ENCODE measurements around the gene PEX13. TPM values are rescaled to one million over a fixed set of nuclear protein-coding genes. Genes with fewer than 3 reads are reported as not detected.

Gene PEX13, protein sequence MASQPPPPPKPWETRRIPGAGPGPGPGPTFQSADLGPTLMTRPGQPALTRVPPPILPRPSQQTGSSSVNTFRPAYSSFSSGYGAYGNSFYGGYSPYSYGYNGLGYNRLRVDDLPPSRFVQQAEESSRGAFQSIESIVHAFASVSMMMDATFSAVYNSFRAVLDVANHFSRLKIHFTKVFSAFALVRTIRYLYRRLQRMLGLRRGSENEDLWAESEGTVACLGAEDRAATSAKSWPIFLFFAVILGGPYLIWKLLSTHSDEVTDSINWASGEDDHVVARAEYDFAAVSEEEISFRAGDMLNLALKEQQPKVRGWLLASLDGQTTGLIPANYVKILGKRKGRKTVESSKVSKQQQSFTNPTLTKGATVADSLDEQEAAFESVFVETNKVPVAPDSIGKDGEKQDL
- 11.3 TPM for polyA plus RNA-seq (2013)

DNA sequence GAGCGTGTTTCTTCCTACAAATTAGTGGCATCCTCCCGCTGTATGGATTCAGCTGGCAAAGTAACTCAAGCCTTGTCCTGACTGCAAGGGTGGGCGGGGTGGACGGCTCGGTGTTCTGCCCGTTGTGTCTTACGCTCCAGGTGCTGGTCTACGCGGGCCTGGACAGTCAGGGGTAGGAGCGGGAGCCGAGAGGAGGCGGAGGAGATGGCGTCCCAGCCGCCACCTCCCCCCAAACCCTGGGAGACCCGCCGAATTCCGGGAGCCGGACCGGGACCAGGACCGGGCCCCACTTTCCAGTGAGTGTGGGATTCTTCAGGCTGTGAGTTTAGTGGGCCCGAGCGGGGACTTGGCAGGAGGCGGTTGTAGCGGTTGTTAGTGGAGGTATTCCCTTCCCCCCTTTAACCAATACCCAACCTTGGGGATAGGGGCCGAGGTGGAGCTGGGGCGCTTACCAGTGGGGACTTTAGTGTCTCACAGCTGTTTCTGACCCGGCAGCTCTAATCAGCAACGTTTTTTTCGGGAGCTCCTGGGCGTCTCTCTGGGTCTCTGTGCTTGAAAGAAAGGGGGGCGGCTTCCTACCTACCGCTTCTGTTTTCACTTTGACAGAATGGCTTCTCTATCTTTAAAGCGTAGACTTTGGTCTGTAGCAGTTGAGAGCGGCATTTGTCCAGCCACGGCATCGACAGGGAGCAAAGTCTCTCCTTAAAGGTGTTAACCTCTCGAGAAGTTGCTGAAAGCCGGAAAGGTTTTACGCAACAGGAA lies at the start of gene PEX13, which contains the start of gene PUS10:
PEX13 (plus strand) TSS at position 165 of the 762 bp plus-strand sequence; CDS start at position 205, 40 bp downstream.
PUS10 (minus strand) TSS at position 700 of the 762 bp plus-strand sequence. CDS start 6,365 bp downstream, outside the sequence.
- ChIA-PET CTCF (interaction anchor here (1.0 to 1.3 kb wide), 2 partner anchors 19 to 261 kb away, joined by 3 read pairs; no protein-coding TSS in a partner anchor), POLR2A (interaction anchor here (0.6 to 1.2 kb wide), 4 partner anchors 48 to 297 kb away, joined by 3 to 5 read pairs (median 3); partner anchors contain the start of gene SANBR)
- peak; percentile 72 to 84 (median 72) for DNase-seq
- WGBS (ENCODE audit: insufficient coverage): 2% methylated on average over 18 of the region's 39 CpGs
- Histone ChIP-seq H3K4me3 (ENCODE audit: control insufficient read depth in 1 of 7, extremely low read depth in 1 of 7, insufficient read depth in 4 of 7, low read depth in 2 of 7, low read length in 6 of 7) (peak within 1 kb of the TSS; percentile 83 to 99 (median 95)), H3K27me3 (replicated peaks in 2 of 5; ENCODE audit: control insufficient read depth in 4 of 5, insufficient read depth in 5 of 5, low read length in 4 of 5) (no peaks in the 10 kb centered on the region), H3K9me3 (ENCODE audit: control extremely low read depth in 1 of 5, control insufficient read depth in 4 of 5, insufficient read depth in 2 of 5, low read depth in 1 of 5, low read length in 4 of 5) (peaks cover 0 to 13% (median 5%) of the 10 kb centered on the region in 5 experiments), H3K36me3 (ENCODE audit: control insufficient read depth in 4 of 4, insufficient read depth in 4 of 4, low read length in 3 of 4) (peaks cover 0 to 20% (median 11%) of the 10 kb centered on the region in 4 experiments), H3K4me1 (ENCODE audit: control extremely low read depth in 1 of 4, control insufficient read depth in 4 of 4, insufficient read depth in 4 of 4, low read length in 3 of 4) (peaks cover 10 to 27% (median 23%) of the 10 kb centered on the region in 4 experiments), H3K27ac (ENCODE audit: insufficient read depth in 1 of 2, low read depth in 1 of 2, low read length in 2 of 2, poor library complexity in 1 of 2, severe bottlenecking in 2 of 2) (peak within 1 kb of the TSS; percentile 89 to 94)

DNA sequence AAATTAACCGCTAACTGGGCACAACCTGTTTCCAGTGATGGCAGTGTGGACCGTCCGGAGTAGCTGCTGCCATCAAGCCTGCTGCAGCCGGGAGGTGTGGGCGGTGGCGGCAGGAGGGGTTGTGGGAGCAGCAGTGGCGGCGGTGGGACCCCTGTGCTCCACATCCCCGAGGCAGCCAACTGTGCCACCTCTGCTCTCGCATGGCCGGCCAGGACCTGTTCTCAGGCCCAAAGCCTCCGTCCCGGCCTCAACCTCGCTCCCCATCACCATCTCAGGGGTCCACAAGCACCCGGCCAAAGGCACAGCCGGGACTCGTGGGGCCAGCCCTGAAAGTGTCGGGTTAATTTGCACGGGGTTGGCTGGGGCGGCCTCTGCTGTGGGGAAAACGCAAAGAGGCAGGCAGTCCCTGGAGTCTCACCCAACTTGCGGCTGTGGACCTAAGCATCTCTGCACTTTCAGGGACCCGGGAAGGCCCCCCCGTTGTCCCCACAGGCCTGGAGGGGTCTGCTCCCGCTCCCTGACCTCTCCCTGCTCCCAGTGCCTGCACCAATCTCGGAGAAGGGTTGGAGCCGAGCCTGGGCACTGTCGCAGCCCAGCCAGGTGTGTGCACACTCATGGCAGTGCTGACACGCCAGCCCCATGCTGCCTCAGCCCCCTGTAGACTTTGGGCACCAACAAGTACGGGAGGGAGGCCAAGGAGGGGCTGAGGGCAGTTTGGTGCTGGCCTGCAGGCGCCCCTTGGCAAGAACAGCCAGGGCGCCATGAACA lies 44.4 kb upstream of the PEX13 start:
- 98% methylated on average over 29 of the region's 32 CpGs for WGBS (ENCODE audit: insufficient coverage)
- Histone ChIP-seq H3K4me1 (ENCODE audit: control extremely low read depth in 1 of 4, control insufficient read depth in 4 of 4, insufficient read depth in 4 of 4, low read length in 3 of 4) (peaks cover 0 to 6% (median 3%) of the 10 kb centered on the region in 4 experiments), H3K27ac (ENCODE audit: insufficient read depth in 1 of 2, low read depth in 1 of 2, low read length in 2 of 2, poor library complexity in 1 of 2, severe bottlenecking in 2 of 2) (no peak overlapping the region), H3K4me3 (ENCODE audit: control insufficient read depth in 1 of 7, extremely low read depth in 1 of 7, insufficient read depth in 4 of 7, low read depth in 2 of 7, low read length in 6 of 7) (no peak overlapping the region), H3K9me3 (ENCODE audit: control extremely low read depth in 1 of 5, control insufficient read depth in 4 of 5, insufficient read depth in 2 of 5, low read depth in 1 of 5, low read length in 4 of 5) (no peaks in the 10 kb centered on the region), H3K27me3 (replicated peaks in 2 of 5; ENCODE audit: control insufficient read depth in 4 of 5, insufficient read depth in 5 of 5, low read length in 4 of 5) (no peaks in the 10 kb centered on the region), H3K36me3 (ENCODE audit: control insufficient read depth in 4 of 4, insufficient read depth in 4 of 4, low read length in 3 of 4) (no peaks in the 10 kb centered on the region)
- POLR2A ChIA-PET: no interaction called here
- CTCF ChIA-PET: no interaction called here
- no peak for DNase-seq

DNA sequence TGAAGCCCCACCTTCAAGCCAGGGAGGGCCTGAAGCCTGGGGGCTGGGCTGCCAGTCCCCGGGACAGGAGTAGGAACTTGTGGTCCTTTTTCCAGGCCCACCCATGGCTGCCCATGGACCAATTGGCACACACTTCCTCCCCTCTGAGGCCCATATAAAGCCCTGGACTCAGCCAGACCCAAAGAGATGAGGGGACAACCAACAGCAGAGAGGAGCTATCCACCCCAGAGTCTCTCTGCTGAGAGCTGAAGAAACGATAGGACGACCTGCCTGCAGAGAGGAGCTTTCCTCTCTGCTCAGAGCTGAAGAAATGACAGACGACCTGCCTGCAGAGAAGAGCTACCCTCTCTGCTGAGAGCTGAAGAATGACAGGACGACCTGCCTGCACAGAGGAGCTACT lies 43.8 kb upstream of the PEX13 start:
- Histone ChIP-seq H3K9me3 (ENCODE audit: control extremely low read depth in 1 of 5, control insufficient read depth in 4 of 5, insufficient read depth in 2 of 5, low read depth in 1 of 5, low read length in 4 of 5) (no peaks in the 10 kb centered on the region), H3K4me1 (ENCODE audit: control extremely low read depth in 1 of 4, control insufficient read depth in 4 of 4, insufficient read depth in 4 of 4, low read length in 3 of 4) (peaks cover 0 to 6% (median 3%) of the 10 kb centered on the region in 4 experiments), H3K27ac (ENCODE audit: insufficient read depth in 1 of 2, low read depth in 1 of 2, low read length in 2 of 2, poor library complexity in 1 of 2, severe bottlenecking in 2 of 2) (no peak overlapping the region), H3K36me3 (ENCODE audit: control insufficient read depth in 4 of 4, insufficient read depth in 4 of 4, low read length in 3 of 4) (peaks cover 0 to 3% (median 0%) of the 10 kb centered on the region in 4 experiments), H3K27me3 (replicated peaks in 2 of 5; ENCODE audit: control insufficient read depth in 4 of 5, insufficient read depth in 5 of 5, low read length in 4 of 5) (no peaks in the 10 kb centered on the region), H3K4me3 (ENCODE audit: control insufficient read depth in 1 of 7, extremely low read depth in 1 of 7, insufficient read depth in 4 of 7, low read depth in 2 of 7, low read length in 6 of 7) (no peak overlapping the region)
- ChIA-PET CTCF (interaction anchor here (1.1 to 2.2 kb wide), 3 partner anchors 10 to 13 kb away, joined by 3 to 6 read pairs (median 5); no protein-coding TSS in a partner anchor), POLR2A (no interaction called here)
- DNase-seq: no peak
- WGBS (ENCODE audit: insufficient coverage): 97% methylated on average over 3 of the region's 5 CpGs

DNA sequence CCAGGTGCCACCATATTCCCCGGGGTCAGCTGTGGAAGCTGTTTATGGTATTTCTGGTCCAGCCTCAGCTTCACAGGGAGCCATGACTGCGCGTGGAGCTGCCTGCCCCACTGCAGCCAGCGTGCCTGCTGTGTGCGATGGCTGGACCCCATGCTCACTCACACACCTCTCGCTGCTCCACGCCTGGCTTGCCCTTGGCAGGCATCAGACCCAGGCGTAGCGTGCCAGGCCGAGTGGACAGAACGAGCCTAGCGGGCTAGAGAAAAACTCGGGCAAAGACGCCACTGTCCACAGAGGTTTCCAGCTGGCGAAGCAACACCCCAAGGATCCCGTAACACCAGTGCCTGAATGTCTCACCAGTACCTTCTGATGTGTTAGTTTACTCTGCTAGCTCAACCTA lies 42.9 kb upstream of the PEX13 start:
- H3K27ac ChIP-seq (ENCODE audit: insufficient read depth in 1 of 2, low read depth in 1 of 2, low read length in 2 of 2, poor library complexity in 1 of 2, severe bottlenecking in 2 of 2): no peak overlapping the region
- POLR2A ChIA-PET: no interaction called here

DNA sequence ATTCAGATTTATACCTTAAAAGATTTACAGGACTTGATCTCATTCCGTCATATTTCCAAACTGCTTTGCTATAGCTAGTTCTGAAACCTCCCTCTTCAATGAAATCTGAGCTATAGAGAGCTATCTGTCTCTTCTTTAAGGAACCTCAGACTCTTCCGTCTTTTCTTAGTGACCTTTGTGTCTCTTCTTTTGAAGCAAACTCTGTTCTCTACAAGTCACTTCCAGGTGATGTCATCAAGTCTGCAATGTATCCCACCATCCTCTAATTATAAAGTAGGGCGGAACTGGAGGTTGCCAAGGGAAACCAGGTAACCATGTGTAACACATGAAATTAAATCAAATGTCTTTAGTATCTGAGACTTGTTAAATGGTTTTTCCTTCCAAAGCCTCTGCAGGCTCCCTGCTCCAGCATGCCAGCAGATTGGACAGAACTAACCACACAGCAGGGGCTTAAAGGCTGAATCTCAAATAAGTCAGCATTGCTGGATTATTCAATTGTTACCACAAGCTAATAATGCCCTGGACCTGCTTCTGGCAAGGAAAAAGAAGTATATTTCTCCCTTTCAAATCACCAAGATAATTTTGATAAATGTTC lies 41.2 kb upstream of the PEX13 start:
- H3K27ac ChIP-seq (ENCODE audit: insufficient read depth in 1 of 2, low read depth in 1 of 2, low read length in 2 of 2, poor library complexity in 1 of 2, severe bottlenecking in 2 of 2): no peak overlapping the region
- POLR2A ChIA-PET: no interaction called here

More for the DNA sequence above, 42.9 kb upstream of the PEX13 start:
- Histone ChIP-seq H3K4me3 (ENCODE audit: control insufficient read depth in 1 of 7, extremely low read depth in 1 of 7, insufficient read depth in 4 of 7, low read depth in 2 of 7, low read length in 6 of 7) (no peak overlapping the region), H3K4me1 (ENCODE audit: control extremely low read depth in 1 of 4, control insufficient read depth in 4 of 4, insufficient read depth in 4 of 4, low read length in 3 of 4) (peaks cover 0 to 13% (median 4%) of the 10 kb centered on the region in 4 experiments), H3K9me3 (ENCODE audit: control extremely low read depth in 1 of 5, control insufficient read depth in 4 of 5, insufficient read depth in 2 of 5, low read depth in 1 of 5, low read length in 4 of 5) (no peaks in the 10 kb centered on the region), H3K27me3 (replicated peaks in 2 of 5; ENCODE audit: control insufficient read depth in 4 of 5, insufficient read depth in 5 of 5, low read length in 4 of 5) (no peaks in the 10 kb centered on the region), H3K36me3 (ENCODE audit: control insufficient read depth in 4 of 4, insufficient read depth in 4 of 4, low read length in 3 of 4) (peaks cover 0 to 3% (median 0%) of the 10 kb centered on the region in 4 experiments)
- WGBS (ENCODE audit: insufficient coverage): 98% methylated on average over 14 of the region's 16 CpGs
- DNase-seq: no peak
- CTCF ChIA-PET: interaction anchor here (0.8 to 2.2 kb wide), 5 partner anchors 11 to 62 kb away, joined by 3 to 6 read pairs (median 3); no protein-coding TSS in a partner anchor

DNA sequence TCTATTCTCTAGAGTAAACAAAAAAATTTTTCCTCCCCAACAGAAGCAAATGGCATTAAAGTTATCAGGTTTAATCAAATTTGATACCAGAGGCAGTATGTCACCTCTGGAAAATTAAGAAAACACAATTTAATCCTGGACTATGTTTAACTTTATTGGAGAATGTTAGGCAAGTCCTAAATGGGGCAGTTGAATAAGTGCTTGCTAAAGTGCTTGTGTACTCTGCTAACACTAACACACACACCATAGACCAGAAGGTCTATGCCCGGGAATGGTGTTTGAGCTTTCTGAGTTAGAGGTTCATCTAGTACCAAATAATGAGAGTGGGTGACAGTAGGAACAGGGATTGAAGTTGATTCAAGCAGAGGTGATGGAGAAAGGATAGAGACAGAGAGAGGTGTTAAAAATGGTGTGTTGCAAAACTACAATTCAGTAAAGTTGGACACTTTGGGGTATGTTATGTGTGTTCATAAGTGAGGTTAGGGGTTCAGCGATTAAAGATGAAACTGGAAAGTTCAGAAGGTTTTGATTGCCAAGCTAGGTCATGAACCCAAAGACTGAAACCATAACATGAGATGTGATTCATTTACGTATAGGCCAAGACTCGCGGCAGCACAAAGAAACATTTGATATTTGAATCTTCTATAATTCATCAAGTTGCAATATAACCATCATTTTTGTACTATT lies 40.5 kb upstream of the PEX13 start:
- H3K4me3 ChIP-seq (ENCODE audit: control insufficient read depth in 1 of 7, extremely low read depth in 1 of 7, insufficient read depth in 4 of 7, low read depth in 2 of 7, low read length in 6 of 7): no peak overlapping the region
- no peaks in the 10 kb centered on the region for H3K9me3 ChIP-seq (ENCODE audit: control extremely low read depth in 1 of 5, control insufficient read depth in 4 of 5, insufficient read depth in 2 of 5, low read depth in 1 of 5, low read length in 4 of 5)
- 100% methylated on average over 1 of the region's 5 CpGs for WGBS (ENCODE audit: insufficient coverage)
- ChIA-PET POLR2A (no interaction called here), CTCF (interaction anchor here (1.7 to 2.2 kb wide), 2 partner anchors 9 to 10 kb away, joined by 4 to 5 read pairs; no protein-coding TSS in a partner anchor)
- DNase-seq: no peak
- H3K27ac ChIP-seq (ENCODE audit: insufficient read depth in 1 of 2, low read depth in 1 of 2, low read length in 2 of 2, poor library complexity in 1 of 2, severe bottlenecking in 2 of 2): no peak overlapping the region
- H3K4me1 ChIP-seq (ENCODE audit: control extremely low read depth in 1 of 4, control insufficient read depth in 4 of 4, insufficient read depth in 4 of 4, low read length in 3 of 4): peaks cover 0 to 9% (median 1%) of the 10 kb centered on the region in 4 experiments
- H3K27me3 ChIP-seq (replicated peaks in 2 of 5; ENCODE audit: control insufficient read depth in 4 of 5, insufficient read depth in 5 of 5, low read length in 4 of 5): no peaks in the 10 kb centered on the region
- peaks cover 0 to 3% (median 0%) of the 10 kb centered on the region in 4 experiments for H3K36me3 ChIP-seq (ENCODE audit: control insufficient read depth in 4 of 4, insufficient read depth in 4 of 4, low read length in 3 of 4)

More for the DNA sequence above, 41.2 kb upstream of the PEX13 start:
- Histone ChIP-seq H3K27me3 (replicated peaks in 2 of 5; ENCODE audit: control insufficient read depth in 4 of 5, insufficient read depth in 5 of 5, low read length in 4 of 5) (no peaks in the 10 kb centered on the region), H3K4me1 (ENCODE audit: control extremely low read depth in 1 of 4, control insufficient read depth in 4 of 4, insufficient read depth in 4 of 4, low read length in 3 of 4) (peaks cover 0 to 11% (median 2%) of the 10 kb centered on the region in 4 experiments), H3K4me3 (ENCODE audit: control insufficient read depth in 1 of 7, extremely low read depth in 1 of 7, insufficient read depth in 4 of 7, low read depth in 2 of 7, low read length in 6 of 7) (no peak overlapping the region), H3K9me3 (ENCODE audit: control extremely low read depth in 1 of 5, control insufficient read depth in 4 of 5, insufficient read depth in 2 of 5, low read depth in 1 of 5, low read length in 4 of 5) (no peaks in the 10 kb centered on the region), H3K36me3 (ENCODE audit: control insufficient read depth in 4 of 4, insufficient read depth in 4 of 4, low read length in 3 of 4) (peaks cover 0 to 3% (median 0%) of the 10 kb centered on the region in 4 experiments)
- no peak for DNase-seq
- CTCF ChIA-PET: interaction anchor here (2.2 kb wide), 1 partner anchor 8 kb away, joined by 5 read pairs; no protein-coding TSS in a partner anchor
- WGBS (ENCODE audit: insufficient coverage): 100% methylated on average over 1 of the region's 3 CpGs

Data from common myeloid progenitor, CD34-positive (primary cell).